Measurements from ENCODE around the gene RPL21.

RPL21 gene

GRCh38 chr13:27236478-27236877, 14.9 kb upstream of the RPL21 start:
- ATAC-seq = no peak
- H3K27ac Mint-ChIP-seq = no peak overlapping the region
- H3K4me1 Mint-ChIP-seq = no peaks in the 10 kb centered on the region
- no peaks in the 10 kb centered on the region for H3K27me3 Mint-ChIP-seq
- H3K36me3 Mint-ChIP-seq = peaks cover 12% of the 10 kb centered on the region
- H3K9me3 Mint-ChIP-seq = peaks cover 3% of the 10 kb centered on the region
- H3K4me3 Mint-ChIP-seq = no peak overlapping the region

- no peak for ATAC-seq
- H3K4me3 Mint-ChIP-seq = no peak overlapping the region
- no peaks in the 10 kb centered on the region for H3K27me3 Mint-ChIP-seq
- H3K9me3 Mint-ChIP-seq = no peaks in the 10 kb centered on the region
- H3K4me1 Mint-ChIP-seq = peaks cover 7% of the 10 kb centered on the region
- H3K36me3 Mint-ChIP-seq = peaks cover 21% of the 10 kb centered on the region
- no peak overlapping the region for H3K27ac Mint-ChIP-seq
Observed at GRCh38 chr13:27242702-27243101, 8.7 kb upstream of the RPL21 start.

DNA sequence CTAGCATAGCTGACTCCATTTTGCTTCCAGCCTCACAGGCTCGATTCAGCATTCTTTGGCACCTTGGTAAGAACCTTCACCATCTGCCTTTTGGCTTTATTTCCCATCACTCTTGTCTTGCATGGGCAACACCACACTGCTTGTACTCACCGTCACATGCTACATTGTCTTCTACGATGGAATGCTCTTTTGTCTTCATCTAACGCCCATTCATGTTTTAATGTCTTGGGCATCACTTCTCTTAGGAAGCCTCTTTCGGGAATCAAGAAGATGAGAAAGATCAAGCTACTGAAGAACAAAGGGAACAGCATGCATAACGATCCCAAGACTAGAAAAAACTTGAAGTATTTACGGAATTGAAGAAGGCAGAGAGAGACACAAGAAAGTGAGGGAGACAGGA, 5.7 kb upstream of the RPL21 start:
- no peaks in the 10 kb centered on the region for H3K27me3 Mint-ChIP-seq
- ATAC-seq = no peak
- H3K4me3 Mint-ChIP-seq = no peak overlapping the region
- H3K36me3 Mint-ChIP-seq = peaks cover 24% of the 10 kb centered on the region
- no peaks in the 10 kb centered on the region for H3K9me3 Mint-ChIP-seq
- H3K4me1 Mint-ChIP-seq = peaks cover 19% of the 10 kb centered on the region
- H3K27ac Mint-ChIP-seq = no peak overlapping the region

DNA sequence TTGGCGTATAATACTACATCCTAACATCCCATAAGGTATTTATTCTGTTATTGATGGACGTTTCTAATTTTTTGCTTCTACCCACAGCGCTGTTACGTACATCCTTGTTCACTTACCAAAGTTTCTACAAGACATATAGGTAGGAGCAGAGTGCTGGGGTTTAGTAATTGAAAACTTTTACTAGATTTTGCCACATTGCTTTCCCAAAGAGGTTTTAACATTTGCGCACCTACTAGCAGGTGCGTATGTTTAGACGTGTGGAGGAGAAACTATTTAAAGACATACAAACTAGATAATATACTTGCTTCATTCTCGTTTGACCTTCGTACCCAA, 559 bp upstream of the RPL21 start:
- Mint-ChIP-seq H3K4me1 (peaks cover 54% of the 10 kb centered on the region), H3K27ac (peak overlapping the region; percentile 100), H3K27me3 (no peaks in the 10 kb centered on the region), H3K36me3 (peaks cover 36% of the 10 kb centered on the region), H3K9me3 (no peaks in the 10 kb centered on the region), H3K4me3 (peak overlapping the region; percentile 96)
- ATAC-seq = peak; percentile 3

- peak overlapping the region; percentile 100 for H3K27ac Mint-ChIP-seq
- ATAC-seq = no peak
- no peaks in the 10 kb centered on the region for H3K9me3 Mint-ChIP-seq
- H3K4me3 Mint-ChIP-seq = peak overlapping the region; percentile 96
- H3K36me3 Mint-ChIP-seq = peaks cover 32% of the 10 kb centered on the region
- no peaks in the 10 kb centered on the region for H3K27me3 Mint-ChIP-seq
- peaks cover 51% of the 10 kb centered on the region for H3K4me1 Mint-ChIP-seq
Observed at GRCh38 chr13:27252467-27252866, 1.1 kb downstream of the RPL21 start.

- Mint-ChIP-seq H3K9me3 (no peaks in the 10 kb centered on the region), H3K4me1 (peaks cover 61% of the 10 kb centered on the region), H3K27ac (no peak overlapping the region), H3K4me3 (no peak overlapping the region), H3K36me3 (peaks cover 54% of the 10 kb centered on the region), H3K27me3 (no peaks in the 10 kb centered on the region)
- no peak for ATAC-seq
Observed at GRCh38 chr13:27257233-27257568, 5.8 kb downstream of the RPL21 start.

- no peak overlapping the region for H3K4me3 Mint-ChIP-seq
- peaks cover 58% of the 10 kb centered on the region for H3K4me1 Mint-ChIP-seq
- H3K9me3 Mint-ChIP-seq = no peaks in the 10 kb centered on the region
- ATAC-seq = no peak
- peaks cover 57% of the 10 kb centered on the region for H3K36me3 Mint-ChIP-seq
- H3K27ac Mint-ChIP-seq = no peak overlapping the region
- no peaks in the 10 kb centered on the region for H3K27me3 Mint-ChIP-seq
Observed at GRCh38 chr13:27257648-27258253, 6.4 kb downstream of the RPL21 start.

GRCh38 chr13:27258637-27259386, 7.5 kb downstream of the RPL21 start:
- Mint-ChIP-seq H3K36me3 (peaks cover 56% of the 10 kb centered on the region), H3K27ac (peak overlapping the region; percentile 62), H3K4me3 (no peak overlapping the region), H3K27me3 (no peaks in the 10 kb centered on the region), H3K9me3 (no peaks in the 10 kb centered on the region), H3K4me1 (peaks cover 48% of the 10 kb centered on the region)
- ATAC-seq = no peak

DNA sequence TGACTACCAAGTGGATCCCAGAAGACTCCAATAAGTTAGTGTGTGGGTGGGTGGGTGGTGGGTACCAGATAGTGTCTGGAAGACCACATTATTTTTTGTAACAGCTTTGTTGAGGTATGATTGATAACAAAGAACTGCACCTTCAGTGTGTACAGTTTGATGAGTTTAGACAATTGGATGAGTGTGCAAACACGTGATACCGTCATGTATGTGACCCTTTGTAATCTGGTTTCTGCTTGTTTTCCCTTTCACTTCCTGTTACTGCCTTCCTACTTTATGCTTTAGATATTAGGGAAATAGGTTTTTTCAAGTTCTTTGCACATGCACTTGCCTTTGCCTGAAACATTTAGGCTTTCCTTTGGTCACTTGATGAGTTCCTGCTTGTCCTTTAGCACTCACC, 8.5 kb downstream of the RPL21 start:
- H3K36me3 Mint-ChIP-seq = peaks cover 54% of the 10 kb centered on the region
- no peaks in the 10 kb centered on the region for H3K27me3 Mint-ChIP-seq
- H3K4me1 Mint-ChIP-seq = peaks cover 39% of the 10 kb centered on the region
- H3K9me3 Mint-ChIP-seq = no peaks in the 10 kb centered on the region
- ATAC-seq = peak; percentile 86
- H3K4me3 Mint-ChIP-seq = no peak overlapping the region
- peak overlapping the region; percentile 62 for H3K27ac Mint-ChIP-seq

DNA sequence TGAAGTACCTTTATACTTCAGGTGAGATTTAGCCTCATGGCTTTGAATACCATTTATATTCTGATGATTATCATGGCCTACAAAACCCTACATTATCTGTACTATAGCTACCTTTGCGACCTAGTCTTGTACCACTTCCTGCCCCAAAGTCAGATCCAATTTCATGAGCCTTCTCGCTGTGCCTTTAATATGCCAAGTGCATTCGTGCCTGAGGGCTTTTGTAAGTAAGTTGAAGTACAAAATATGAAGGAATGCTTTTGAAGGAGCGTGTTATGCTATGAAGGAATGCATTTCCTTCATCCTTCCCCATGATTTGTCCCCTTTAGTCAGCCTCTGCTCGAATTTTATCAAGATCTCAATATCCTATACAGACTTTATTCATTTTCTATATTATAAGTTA, 10.0 kb downstream of the RPL21 start:
- Mint-ChIP-seq H3K36me3 (peaks cover 61% of the 10 kb centered on the region), H3K27me3 (no peaks in the 10 kb centered on the region), H3K4me3 (no peak overlapping the region), H3K9me3 (no peaks in the 10 kb centered on the region), H3K27ac (peak overlapping the region; percentile 46), H3K4me1 (peaks cover 42% of the 10 kb centered on the region)
- ATAC-seq = no peak

- H3K27me3 Mint-ChIP-seq = no peaks in the 10 kb centered on the region
- ATAC-seq = no peak
- peaks cover 52% of the 10 kb centered on the region for H3K36me3 Mint-ChIP-seq
- no peaks in the 10 kb centered on the region for H3K9me3 Mint-ChIP-seq
- H3K27ac Mint-ChIP-seq = no peak overlapping the region
- H3K4me3 Mint-ChIP-seq = no peak overlapping the region
- peaks cover 42% of the 10 kb centered on the region for H3K4me1 Mint-ChIP-seq
Observed at GRCh38 chr13:27263438-27263837, 12.1 kb downstream of the RPL21 start.

- Mint-ChIP-seq H3K4me1 (peaks cover 35% of the 10 kb centered on the region), H3K27me3 (no peaks in the 10 kb centered on the region), H3K36me3 (peaks cover 44% of the 10 kb centered on the region)
Observed at GRCh38 chr13:27264181-27264580, 12.8 kb downstream of the RPL21 start.

GRCh38 chr13:27264648-27265047, 13.3 kb downstream of the RPL21 start:
- no peaks in the 10 kb centered on the region for H3K9me3 Mint-ChIP-seq
- peaks cover 30% of the 10 kb centered on the region for H3K4me1 Mint-ChIP-seq
- no peak for ATAC-seq
- H3K27ac Mint-ChIP-seq = peak overlapping the region; percentile 62
- no peaks in the 10 kb centered on the region for H3K27me3 Mint-ChIP-seq
- peaks cover 40% of the 10 kb centered on the region for H3K36me3 Mint-ChIP-seq
- no peak overlapping the region for H3K4me3 Mint-ChIP-seq

More at GRCh38 chr13:27264181-27264580, 12.8 kb downstream of the RPL21 start:
- Mint-ChIP-seq H3K9me3 (no peaks in the 10 kb centered on the region), H3K4me3 (no peak overlapping the region), H3K27ac (peak overlapping the region; percentile 62)
- ATAC-seq = no peak

DNA sequence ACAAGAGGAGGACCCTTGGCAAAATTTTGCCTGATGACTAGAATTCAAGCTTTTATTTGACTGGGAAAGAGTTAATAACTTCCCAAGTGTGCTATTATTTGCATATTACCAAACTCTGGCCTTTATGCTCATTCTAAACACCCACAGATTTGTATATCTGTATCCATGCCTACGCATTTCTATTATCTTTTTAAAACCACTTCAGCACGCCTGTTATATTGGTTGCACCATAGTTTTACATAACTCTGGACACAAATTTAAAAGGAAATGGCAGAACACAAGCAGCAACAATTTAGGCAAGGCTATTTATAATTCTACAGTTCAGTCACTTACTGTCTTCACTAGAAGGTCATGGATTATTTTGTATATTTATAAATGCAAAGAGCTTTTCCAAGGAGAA, 15.6 kb downstream of the RPL21 start:
- Mint-ChIP-seq H3K4me3 (no peak overlapping the region), H3K36me3 (peaks cover 25% of the 10 kb centered on the region), H3K4me1 (peaks cover 36% of the 10 kb centered on the region), H3K9me3 (no peaks in the 10 kb centered on the region), H3K27me3 (no peaks in the 10 kb centered on the region), H3K27ac (no peak overlapping the region)
- no peak for ATAC-seq

GRCh38 chr13:27267596-27267995, 16.2 kb downstream of the RPL21 start:
- Mint-ChIP-seq H3K4me3 (no peak overlapping the region), H3K36me3 (peaks cover 22% of the 10 kb centered on the region), H3K4me1 (peaks cover 36% of the 10 kb centered on the region), H3K27ac (no peak overlapping the region), H3K9me3 (no peaks in the 10 kb centered on the region), H3K27me3 (no peaks in the 10 kb centered on the region)
- ATAC-seq = no peak

DNA sequence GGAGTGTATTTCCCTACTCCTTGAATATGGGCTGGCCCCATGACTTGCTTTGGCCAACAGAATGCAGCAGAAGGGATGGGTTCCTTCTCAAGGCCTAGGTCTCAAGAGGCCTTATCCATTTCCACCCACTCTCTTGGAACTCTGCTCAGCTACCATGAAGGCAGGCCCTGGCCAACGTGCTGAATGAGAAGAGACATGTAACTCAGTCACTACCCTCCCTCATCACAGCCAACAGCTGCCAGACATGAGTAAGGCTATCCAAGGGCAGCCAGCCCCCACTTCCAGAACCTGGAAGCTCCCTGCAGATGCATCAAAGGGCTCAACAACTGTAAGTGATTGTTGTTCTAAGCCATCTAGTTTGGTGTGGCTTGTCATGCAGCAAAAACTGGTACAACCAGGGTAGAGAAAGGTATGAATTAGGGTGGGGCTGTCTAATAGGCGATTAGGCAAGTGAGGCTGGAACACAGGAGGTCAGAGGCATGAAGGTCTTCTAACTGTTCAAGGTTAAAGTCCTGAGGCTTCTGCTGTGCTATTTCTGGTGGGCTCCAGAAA, 17.8 kb downstream of the RPL21 start:
- Mint-ChIP-seq H3K4me3 (no peak overlapping the region), H3K27me3 (no peaks in the 10 kb centered on the region), H3K4me1 (peaks cover 36% of the 10 kb centered on the region), H3K9me3 (no peaks in the 10 kb centered on the region), H3K27ac (no peak overlapping the region), H3K36me3 (peaks cover 16% of the 10 kb centered on the region)
- no peak for ATAC-seq

Measured in stimulated activated memory B cell treated with anti-CD40 and anti-IgM and Interleukin-4, amounts not matched to agents 10 μg/mL and 1 μg/mL and 100 μg/mL, for 72 hours (primary cell).